GM12891 (cell line): ENCODE data around the gene PTPRO.

Experiments used
- DNase-seq: peaks from one replicate; pipeline ENCODE4 v3.0.0; 2011; ENCODE audit warnings: low spot score; ENCODE audit not compliant: insufficient read length
- FAIRE-seq: peaks from 2 replicates; lab custom pipeline; 2011; peaks lifted over from hg19 to GRCh38; lab: Jason Lieb, UNC
- PAX5 ChIP-seq: IDR thresholded peaks from 2 replicates; pipeline ENCODE4 v1.6.1; 2011; ENCODE audit warnings: low read length, moderate library complexity, mild to moderate bottlenecking; ENCODE audit not compliant: insufficient read depth, severe bottlenecking
- POLR2A ChIP-seq: IDR thresholded peaks from 2 replicates; pipeline ENCODE4 v1.6.1; 2011; ENCODE audit warnings: low read depth, low read length, control low read depth
- POLR2AphosphoS5 ChIP-seq: IDR thresholded peaks from 2 replicates; pipeline ENCODE4 v1.6.1; 2011; ENCODE audit warnings: low read depth, low read length, control low read depth
- POU2F2 ChIP-seq: IDR thresholded peaks from 2 replicates; pipeline ENCODE4 v1.6.1; 2011; ENCODE audit warnings: low read depth, mild to moderate bottlenecking, control low read depth, low read length, moderate library complexity
- SPI1 ChIP-seq: IDR thresholded peaks from 2 replicates; pipeline ENCODE4 v1.6.1; 2011; ENCODE audit warnings: low read depth, low read length, control low read depth
- TAF1 ChIP-seq: IDR thresholded peaks from 2 replicates; pipeline ENCODE4 v1.6.1; 2011; ENCODE audit warnings: low read depth, low read length, control low read depth

PTPRO gene

GRCh38 chr12:15389561-15389960, 67.3 kb downstream of the PTPRO start:
- no peak for TF ChIP-seq POLR2A
- TF ChIP-seq SPI1: no peak
- TF ChIP-seq POLR2AphosphoS5: no peak
- no peak for TF ChIP-seq POU2F2
- TF ChIP-seq TAF1: no peak
- TF ChIP-seq PAX5: no peak
- no peak for FAIRE-seq
- DNase-seq: no peak

GRCh38 chr12:15393037-15393436, 70.7 kb downstream of the PTPRO start:
- TF ChIP-seq POLR2AphosphoS5 (no peak), TAF1 (no peak), POLR2A (no peak), SPI1 (no peak), PAX5 (no peak), POU2F2 (no peak)
- no peak for DNase-seq
- no peak for FAIRE-seq

GRCh38 chr12:15393995-15394394, 71.7 kb downstream of the PTPRO start:
- FAIRE-seq (no peak), DNase-seq (no peak)
- TF ChIP-seq SPI1 (no peak), TAF1 (no peak), POU2F2 (no peak), POLR2A (no peak), PAX5 (no peak), POLR2AphosphoS5 (no peak)

- DNase-seq: no peak
- TF ChIP-seq PAX5 (no peak), SPI1 (no peak), POLR2A (no peak), POU2F2 (no peak)
- no peak for FAIRE-seq
Measured at GRCh38 chr12:15404485-15404884, 82.2 kb downstream of the PTPRO start.

- FAIRE-seq: no peak
- no peak for TF ChIP-seq POU2F2
- TF ChIP-seq POLR2AphosphoS5: no peak
- TF ChIP-seq PAX5: no peak
- TF ChIP-seq POLR2A: no peak
- TF ChIP-seq SPI1: no peak
- no peak for TF ChIP-seq TAF1
Measured at GRCh38 chr12:15405606-15406005, 83.3 kb downstream of the PTPRO start.

GRCh38 chr12:15407025-15407424, 84.7 kb downstream of the PTPRO start:
- FAIRE-seq (no peak), DNase-seq (no peak)
- no peak for TF ChIP-seq POLR2A
- TF ChIP-seq POU2F2: no peak
- TF ChIP-seq PAX5: no peak
- TF ChIP-seq TAF1: no peak
- TF ChIP-seq POLR2AphosphoS5: no peak
- no peak for TF ChIP-seq SPI1

More at GRCh38 chr12:15405606-15406005, 83.3 kb downstream of the PTPRO start:
- DNase-seq: no peak

GRCh38 chr12:15411842-15412241, 89.5 kb downstream of the PTPRO start:
- FAIRE-seq (no peak), DNase-seq (no peak)
- TF ChIP-seq TAF1: no peak
- TF ChIP-seq SPI1: no peak

GRCh38 chr12:15417691-15418090, 95.4 kb downstream of the PTPRO start:
- FAIRE-seq (no peak), DNase-seq (no peak)
- TF ChIP-seq SPI1 (no peak), PAX5 (no peak), POLR2AphosphoS5 (no peak), TAF1 (no peak), POU2F2 (no peak), POLR2A (no peak)

GRCh38 chr12:15423629-15424028, 101.3 kb downstream of the PTPRO start:
- FAIRE-seq: no peak
- no peak for DNase-seq
- no peak for TF ChIP-seq POLR2A
- TF ChIP-seq TAF1: no peak
- TF ChIP-seq POU2F2: no peak
- TF ChIP-seq POLR2AphosphoS5: no peak
- TF ChIP-seq PAX5: no peak
- no peak for TF ChIP-seq SPI1

GRCh38 chr12:15427913-15428312, 105.6 kb downstream of the PTPRO start:
- TF ChIP-seq POLR2AphosphoS5 (no peak), SPI1 (no peak), POU2F2 (no peak), TAF1 (no peak), PAX5 (no peak), POLR2A (no peak)
- no peak for DNase-seq
- no peak for FAIRE-seq

GRCh38 chr12:15428632-15429031, 106.3 kb downstream of the PTPRO start:
- FAIRE-seq: no peak
- TF ChIP-seq PAX5 (no peak), POU2F2 (no peak), TAF1 (no peak), POLR2A (no peak), SPI1 (no peak), POLR2AphosphoS5 (no peak)
- DNase-seq: no peak
